Loucy (cell line): ENCODE results near the gene METTL5.
"Not testable (repeated sequence)": the region's sequence is repeated elsewhere in the genome, so short reads cannot be mapped to it uniquely, and the experiment has no call there.

Experiments
- H2AFZ ChIP-seq: fragments of 200-600 bp; sonication (generic); 2 replicates; pipeline ENCODE4 v1.6.0; 2016; ENCODE audit warnings: antibody characterized with exemption, mild to moderate bottlenecking, low read length, moderate library complexity
- H3F3A ChIP-seq: fragments of 200-600 bp; 2 replicates; pipeline ENCODE4 v1.6.0; 2016; ENCODE audit warnings: antibody characterized with exemption, low read depth, mild to moderate bottlenecking
- H3K27me3 ChIP-seq: fragments of 200-600 bp; sonication (generic); 2 replicates; pipeline ENCODE4 v1.6.1; 2014; ENCODE audit warnings: low read length, mild to moderate bottlenecking; ENCODE audit not compliant: insufficient read depth, poor library complexity, severe bottlenecking
- H3K36me3 ChIP-seq: fragments of 200-600 bp; sonication (generic); 2 replicates; pipeline ENCODE4 v1.6.1; 2016; ENCODE audit warnings: low read length; ENCODE audit not compliant: insufficient read depth
- H3K4me1 ChIP-seq: fragments of 200-600 bp; sonication (generic); 2 replicates; pipeline ENCODE4 v1.5.1; 2014; ENCODE audit warnings: low read length, mild to moderate bottlenecking; ENCODE audit not compliant: insufficient read depth, poor library complexity, severe bottlenecking
- H3K4me2 ChIP-seq: fragments of 200-600 bp; sonication (generic); 2 replicates; pipeline ENCODE4 v1.6.0; 2014; ENCODE audit warnings: antibody characterized with exemption, low read length, low read depth, mild to moderate bottlenecking; ENCODE audit not compliant: poor library complexity, severe bottlenecking
- H3K4me3 ChIP-seq: fragments of 200-600 bp; sonication (generic); 2 replicates; pipeline ENCODE4 v1.5.1; 2014; ENCODE audit warnings: low read length, mild to moderate bottlenecking, mixed read lengths; ENCODE audit not compliant: poor library complexity, severe bottlenecking
- H3K79me2 ChIP-seq: fragments of 200-600 bp; sonication (generic); 2 replicates; pipeline ENCODE4 v1.6.1; 2014; ENCODE audit warnings: low read length; ENCODE audit not compliant: insufficient read depth
- H3K9ac ChIP-seq: fragments of 200-600 bp; sonication (generic); 2 replicates; pipeline ENCODE4 v1.6.0; 2014; ENCODE audit warnings: mild to moderate bottlenecking, low read depth, low read length, moderate library complexity; ENCODE audit not compliant: poor library complexity, severe bottlenecking
- H3K9me2 ChIP-seq: fragments of 200-600 bp; sonication (generic); replicated peaks from 2 replicates; pipeline ENCODE4 v1.6.1; 2016; ENCODE audit warnings: low read depth, low read length, mixed read lengths
- H3K9me3 ChIP-seq: fragments of 200-600 bp; sonication (generic); 2 replicates; pipeline ENCODE4 v1.6.1; 2014; ENCODE audit warnings: mild to moderate bottlenecking, antibody characterized with exemption, low read length, low read depth; ENCODE audit not compliant: insufficient read depth
- H4K20me1 ChIP-seq: fragments of 200-600 bp; sonication (generic); 2 replicates; pipeline ENCODE4 v1.6.0; 2014; ENCODE audit warnings: antibody characterized with exemption, low read length, mild to moderate bottlenecking; ENCODE audit not compliant: insufficient read depth, poor library complexity, severe bottlenecking
- CTCF ChIP-seq: fragments of 200-600 bp; sonication (generic); conservative IDR thresholded peaks from 2 replicates; pipeline ENCODE4 v1.5.1; 2014; ENCODE audit warnings: mild to moderate bottlenecking, antibody characterized with exemption, low read length
- EZH2phosphoT487 ChIP-seq: fragments of 200-600 bp; IDR thresholded peaks from 2 replicates; pipeline ENCODE4 v1.6.1; 2018; ENCODE audit warnings: antibody characterized with exemption, mild to moderate bottlenecking, moderate library complexity, borderline replicate concordance

The METTL5 gene

GRCh38 chr2:169818241-169818640 is 6.5 kb downstream of the METTL5 start:
- Histone ChIP-seq H3K36me3 (peaks cover 10% of the 10 kb centered on the region; the same call in 1 of the 2 replicates), H3K4me2 (no peak overlapping the region), H3F3A (peaks cover 4% of the 10 kb centered on the region; the same call in 1 of the 2 replicates), H2AFZ (no peak overlapping the region), H3K79me2 (peaks cover 26% of the 10 kb centered on the region), H3K27me3 (no peaks in the 10 kb centered on the region), H3K4me3 (no peak overlapping the region), H4K20me1 (peaks cover 4% of the 10 kb centered on the region), H3K9me3 (no peaks in the 10 kb centered on the region), H3K9me2 (no peaks in the 10 kb centered on the region), H3K9ac (no peak overlapping the region), H3K4me1 (peaks cover 36% of the 10 kb centered on the region)
- TF ChIP-seq EZH2phosphoT487: no peak
- no peak for TF ChIP-seq CTCF

GRCh38 chr2:169817369-169817768 is 7.3 kb downstream of the METTL5 start:
- not testable (repeated sequence) for H3F3A ChIP-seq, H3K4me3 ChIP-seq, H2AFZ ChIP-seq, H3K4me2 ChIP-seq, H3K9me3 ChIP-seq, H3K27me3 ChIP-seq, H3K9me2 ChIP-seq, H4K20me1 ChIP-seq, H3K9ac ChIP-seq
- Histone ChIP-seq H3K79me2 (peaks cover 17% of the 10 kb centered on the region), H3K4me1 (peaks cover 28% of the 10 kb centered on the region), H3K36me3 (peaks cover 16% of the 10 kb centered on the region; the same call in 1 of the 2 replicates)

GRCh38 chr2:169816961-169817360 is 7.7 kb downstream of the METTL5 start:
- H3K9me2 ChIP-seq, H3K9me3 ChIP-seq, H2AFZ ChIP-seq, H3K9ac ChIP-seq, H3K4me2 ChIP-seq, H4K20me1 ChIP-seq, H3K4me3 ChIP-seq, H3F3A ChIP-seq, H3K27me3 ChIP-seq: not testable (repeated sequence)
- Histone ChIP-seq H3K79me2 (peaks cover 13% of the 10 kb centered on the region), H3K4me1 (peaks cover 24% of the 10 kb centered on the region), H3K36me3 (peaks cover 20% of the 10 kb centered on the region; the same call in 1 of the 2 replicates)

- Histone ChIP-seq H3K27me3 (no peaks in the 10 kb centered on the region), H3K4me1 (peaks cover 17% of the 10 kb centered on the region), H3K4me3 (no peak overlapping the region), H4K20me1 (no peaks in the 10 kb centered on the region), H3K9me2 (no peaks in the 10 kb centered on the region), H3K9ac (no peak overlapping the region), H3F3A (peaks cover 7% of the 10 kb centered on the region; the same call in 1 of the 2 replicates), H3K36me3 (peaks cover 31% of the 10 kb centered on the region; the same call in 1 of the 2 replicates), H3K9me3 (no peaks in the 10 kb centered on the region), H3K4me2 (no peak overlapping the region), H3K79me2 (peaks cover 3% of the 10 kb centered on the region; the same call in 1 of the 2 replicates), H2AFZ (no peak overlapping the region)
- no peak for TF ChIP-seq EZH2phosphoT487
- TF ChIP-seq CTCF: no peak
These were observed 8.9 kb downstream of the METTL5 start for GRCh38 chr2:169815849-169816248.
